Neutrophil (primary cell): ENCODE measurements around the gene SALL3.

Source experiments
- H3K27ac ChIP-seq: fragments of 200-600 bp; sonication (generic); 2 replicates; pipeline ENCODE4 v1.5.1; 2016; ENCODE audit warnings: mild to moderate bottlenecking, moderate library complexity
- H3K27me3 ChIP-seq: fragments of 200-600 bp; sonication (generic); 2 replicates; pipeline ENCODE4 v1.6.0; 2016; ENCODE audit warnings: mild to moderate bottlenecking
- H3K36me3 ChIP-seq: fragments of 200-600 bp; sonication (generic); 2 replicates; pipeline ENCODE4 v1.5.1; 2017
- H3K4me1 ChIP-seq, 2 experiments: fragments of 200-600 bp in 1 of 2; sonication (generic) in 1 of 2; 1 replicate in 1 of 2; 2 replicates in 1 of 2; pipeline versions ENCODE4 v1.5.1 to v1.6.1; 2013 to 2016; ENCODE audit warnings: low read depth in 1 of 2, low read length in 1 of 2, mild to moderate bottlenecking in 1 of 2, moderate library complexity in 1 of 2; ENCODE audit not compliant: control insufficient read depth in 1 of 2, insufficient read depth in 1 of 2
- H3K4me3 ChIP-seq, 2 experiments: fragments of 200-600 bp in 1 of 2; sonication (generic) in 1 of 2; 1 replicate in 1 of 2; 2 replicates in 1 of 2; pipeline ENCODE4 v1.5.1; 2013 to 2016; ENCODE audit warnings: low read depth in 1 of 2, low read length in 1 of 2, mild to moderate bottlenecking in 1 of 2, moderate library complexity in 1 of 2
- H3K9me3 ChIP-seq: fragments of 200-600 bp; sonication (generic); 2 replicates; pipeline ENCODE4 v1.5.1; 2016
- TF ChIP-seq, protein P1 (sequence below): fragments of 200-600 bp; sonication (generic); IDR thresholded peaks from 2 replicates; pipeline ENCODE4 v1.5.1; 2016; ENCODE audit warnings: antibody characterized with exemption

SALL3 gene

DNA sequence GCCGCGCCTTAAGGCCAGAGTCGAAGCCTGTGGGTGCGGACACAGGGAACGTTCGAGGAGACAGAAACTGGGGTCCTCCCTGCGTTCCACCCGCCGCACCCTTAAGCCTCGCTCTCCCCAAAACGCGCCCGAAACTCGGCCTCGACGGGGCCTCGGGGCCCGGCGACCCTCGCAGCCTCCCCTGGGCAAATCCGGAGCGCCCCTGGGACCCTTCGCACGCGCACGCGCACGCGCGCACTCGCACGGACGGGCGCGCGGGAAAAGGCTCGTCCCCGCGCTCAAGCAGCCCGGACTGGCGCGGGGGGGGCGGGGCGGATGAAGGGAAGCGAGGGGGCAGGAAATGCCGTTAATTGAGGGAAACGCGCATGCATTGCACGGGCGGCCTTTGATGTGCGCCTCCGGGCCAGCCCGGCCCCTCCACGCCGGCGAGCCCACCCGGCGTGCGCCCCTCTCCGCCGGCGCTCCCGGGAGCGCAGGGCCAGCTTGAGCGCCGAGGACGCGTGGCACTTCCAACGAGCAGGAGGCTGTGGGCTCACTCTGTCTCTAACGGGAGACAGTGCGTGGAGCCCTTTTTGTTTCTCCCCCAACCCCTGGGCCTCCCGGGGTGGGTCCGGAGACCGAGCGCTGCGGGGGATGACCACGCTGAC is 5.4 kb upstream of the SALL3 start:
- Histone ChIP-seq H3K27ac (no peak overlapping the region), H3K4me3 (no peak overlapping the region), H3K36me3 (no peaks in the 10 kb centered on the region), H3K4me1 (no peaks in the 10 kb centered on the region), H3K9me3 (no peaks in the 10 kb centered on the region), H3K27me3 (peaks cover 99% of the 10 kb centered on the region)
- TF ChIP-seq, protein P1, sequence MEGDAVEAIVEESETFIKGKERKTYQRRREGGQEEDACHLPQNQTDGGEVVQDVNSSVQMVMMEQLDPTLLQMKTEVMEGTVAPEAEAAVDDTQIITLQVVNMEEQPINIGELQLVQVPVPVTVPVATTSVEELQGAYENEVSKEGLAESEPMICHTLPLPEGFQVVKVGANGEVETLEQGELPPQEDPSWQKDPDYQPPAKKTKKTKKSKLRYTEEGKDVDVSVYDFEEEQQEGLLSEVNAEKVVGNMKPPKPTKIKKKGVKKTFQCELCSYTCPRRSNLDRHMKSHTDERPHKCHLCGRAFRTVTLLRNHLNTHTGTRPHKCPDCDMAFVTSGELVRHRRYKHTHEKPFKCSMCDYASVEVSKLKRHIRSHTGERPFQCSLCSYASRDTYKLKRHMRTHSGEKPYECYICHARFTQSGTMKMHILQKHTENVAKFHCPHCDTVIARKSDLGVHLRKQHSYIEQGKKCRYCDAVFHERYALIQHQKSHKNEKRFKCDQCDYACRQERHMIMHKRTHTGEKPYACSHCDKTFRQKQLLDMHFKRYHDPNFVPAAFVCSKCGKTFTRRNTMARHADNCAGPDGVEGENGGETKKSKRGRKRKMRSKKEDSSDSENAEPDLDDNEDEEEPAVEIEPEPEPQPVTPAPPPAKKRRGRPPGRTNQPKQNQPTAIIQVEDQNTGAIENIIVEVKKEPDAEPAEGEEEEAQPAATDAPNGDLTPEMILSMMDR, result no peak

DNA sequence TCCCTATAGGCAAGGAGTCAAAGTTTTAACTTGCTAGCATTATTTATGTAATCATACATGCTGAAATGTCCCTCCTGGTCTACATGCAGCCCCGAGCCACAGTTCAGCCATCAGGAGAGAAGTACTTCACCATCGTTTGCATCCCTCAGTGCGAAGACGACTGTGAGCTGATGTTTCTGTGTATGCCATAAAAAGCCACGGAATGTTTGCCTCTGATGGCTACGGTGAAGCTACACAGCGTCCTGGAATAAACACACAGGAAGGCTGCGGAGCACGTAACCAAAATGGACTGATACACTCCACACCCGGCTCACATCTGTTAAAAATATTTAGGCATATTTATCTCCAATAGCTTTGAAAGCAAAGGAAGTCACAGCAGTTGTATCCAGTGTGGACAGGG is 4.3 kb upstream of the SALL3 start:
- no peaks in the 10 kb centered on the region for H3K9me3 ChIP-seq
- no peak overlapping the region for H3K27ac ChIP-seq
- H3K36me3 ChIP-seq, result no peaks in the 10 kb centered on the region
- H3K4me1 ChIP-seq, result no peaks in the 10 kb centered on the region
- TF ChIP-seq, protein P1, result no peak
- no peak overlapping the region for H3K4me3 ChIP-seq
- peaks cover 97% of the 10 kb centered on the region for H3K27me3 ChIP-seq

DNA sequence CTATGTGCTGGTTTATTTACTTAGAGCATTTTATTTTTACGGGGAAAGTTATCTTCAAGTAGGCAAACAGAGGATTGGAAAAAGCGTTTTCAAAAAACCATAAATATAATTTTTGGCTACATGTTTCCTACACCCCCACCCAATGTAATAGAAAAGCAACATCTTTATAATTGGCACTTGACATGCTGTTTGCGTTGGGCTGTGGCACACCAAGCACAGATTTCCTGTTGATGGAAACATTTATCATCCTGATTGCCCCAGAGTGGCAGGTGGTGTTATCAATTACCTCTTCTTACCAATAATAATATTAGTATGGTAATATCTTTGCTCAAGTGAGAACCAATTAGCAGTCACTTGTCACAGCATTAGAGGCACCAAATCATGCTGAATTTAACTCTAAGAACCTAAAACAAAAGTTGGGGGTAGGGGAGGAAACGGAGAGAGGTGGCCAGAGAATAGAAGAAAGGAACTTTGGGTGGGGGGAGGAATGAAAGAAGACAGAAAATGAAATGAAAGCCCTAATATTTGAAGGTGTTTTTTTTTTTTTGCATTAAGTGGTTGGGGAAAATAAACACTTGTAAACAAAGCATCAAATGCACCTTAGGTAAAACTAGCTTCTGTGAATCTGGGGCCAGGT is 3.8 kb upstream of the SALL3 start:
- TF ChIP-seq, protein P1, result no peak
- H3K36me3 ChIP-seq, result no peaks in the 10 kb centered on the region
- H3K4me3 ChIP-seq, result no peak overlapping the region
- H3K27ac ChIP-seq, result no peak overlapping the region
- H3K4me1 ChIP-seq, result no peaks in the 10 kb centered on the region
- H3K27me3 ChIP-seq, result peaks cover 97% of the 10 kb centered on the region
- H3K9me3 ChIP-seq, result no peaks in the 10 kb centered on the region

DNA sequence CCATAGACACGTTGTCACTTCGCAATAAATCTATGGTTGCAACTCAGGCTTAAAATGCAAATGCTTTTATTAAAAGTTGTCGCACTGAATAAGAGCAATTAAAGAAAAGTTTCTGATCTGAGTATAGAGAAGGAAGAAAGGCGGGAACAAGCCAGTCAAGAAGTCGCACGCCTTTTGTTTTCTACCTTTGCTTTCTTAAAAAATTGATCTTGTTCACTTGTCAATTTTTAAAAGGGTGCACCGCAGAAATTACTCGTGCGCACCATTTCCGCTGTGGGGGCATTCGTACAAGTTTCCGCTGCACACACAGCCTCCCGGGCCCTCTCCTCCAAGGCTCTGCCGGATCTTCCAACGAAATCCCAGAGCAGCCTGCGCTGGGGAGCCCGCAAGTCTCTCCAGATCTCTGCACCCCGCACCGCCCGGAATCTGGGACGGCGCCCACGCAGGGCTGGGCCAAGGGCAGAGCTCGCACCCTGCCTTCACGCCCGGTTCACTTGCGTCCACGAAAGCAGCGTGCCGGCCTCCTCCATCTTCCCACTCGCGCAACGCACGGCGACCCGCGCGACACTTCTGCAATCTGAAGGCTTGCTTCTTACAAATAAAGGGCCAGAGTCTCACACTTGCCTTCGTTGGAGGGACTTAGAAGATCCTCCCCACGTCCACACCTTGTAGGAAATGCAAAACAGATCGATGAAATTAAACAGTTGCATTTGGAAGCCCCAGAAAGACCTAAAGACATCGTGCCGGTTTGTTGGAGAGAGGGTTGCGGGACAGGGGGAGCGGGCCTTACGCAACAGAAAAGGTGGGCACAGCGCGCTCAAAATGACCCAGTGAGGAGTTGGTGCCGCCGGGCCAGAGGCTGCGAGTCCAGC is 2.6 kb upstream of the SALL3 start:
- no peaks in the 10 kb centered on the region for H3K36me3 ChIP-seq
- H3K27me3 ChIP-seq, result peaks cover 97% of the 10 kb centered on the region
- no peaks in the 10 kb centered on the region for H3K9me3 ChIP-seq
- H3K4me3 ChIP-seq, result no peak overlapping the region
- TF ChIP-seq, protein P1, result no peak
- H3K4me1 ChIP-seq, result no peaks in the 10 kb centered on the region
- H3K27ac ChIP-seq, result no peak overlapping the region

DNA sequence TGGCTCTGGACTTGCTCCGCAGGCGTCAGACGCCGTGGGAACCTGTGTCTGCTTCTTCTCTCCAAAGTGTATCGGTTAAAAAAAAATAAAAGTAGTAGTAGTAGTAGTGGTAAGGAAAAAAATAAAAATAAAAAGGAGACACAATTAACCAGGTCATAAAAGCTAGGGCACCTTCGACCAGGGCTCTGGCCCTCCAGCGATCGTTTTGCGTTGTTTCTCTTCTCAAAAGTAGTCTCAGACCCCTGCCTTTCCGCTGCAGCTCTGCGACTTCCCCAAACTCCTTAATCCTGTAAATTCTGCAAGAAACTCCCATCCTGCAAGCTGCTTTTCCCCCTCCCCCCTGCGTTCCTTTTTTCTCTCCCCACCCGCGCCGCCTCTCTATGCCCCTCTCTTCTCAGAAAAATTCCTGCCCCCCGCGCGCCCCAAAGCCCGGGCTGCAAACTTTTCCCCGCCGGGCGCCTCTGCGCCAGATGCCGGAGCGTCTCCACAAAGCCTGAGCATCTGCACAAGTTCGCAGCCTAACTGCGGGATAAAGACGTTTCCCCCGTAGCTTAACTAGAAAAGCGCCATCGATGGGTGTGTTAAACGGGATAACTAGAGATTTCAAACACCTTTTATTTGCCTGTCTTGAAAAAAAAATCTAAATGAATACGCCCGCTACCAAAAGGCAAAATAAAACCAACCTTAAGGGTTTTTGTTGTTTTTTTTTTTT is 1.8 kb upstream of the SALL3 start:
- H3K4me1 ChIP-seq, result no peaks in the 10 kb centered on the region
- peaks cover 97% of the 10 kb centered on the region for H3K27me3 ChIP-seq
- TF ChIP-seq, protein P1, result no peak
- no peaks in the 10 kb centered on the region for H3K36me3 ChIP-seq
- H3K4me3 ChIP-seq, result no peak overlapping the region
- no peak overlapping the region for H3K27ac ChIP-seq
- no peaks in the 10 kb centered on the region for H3K9me3 ChIP-seq
